SK-N-SH (cell line): ENCODE results near the gene RFPL4A.

Source experiments
- CTCF ChIP-seq: fragments of 200-600 bp; sonication (generic); IDR thresholded peaks from 2 replicates; pipeline ENCODE4 v1.6.1; 2017; ENCODE audit warnings: antibody characterized with exemption, mild to moderate bottlenecking, moderate library complexity
- EP300 ChIP-seq, 2 experiments: IDR thresholded peaks; 2 replicates each; pipeline versions ENCODE4 v1.4.0 to v1.6.1; 2012; ENCODE audit warnings: borderline replicate concordance in 1 of 2, low read depth in 1 of 2, low read length in 1 of 2
- FOXM1 ChIP-seq: IDR thresholded peaks from 2 replicates; pipeline ENCODE4 v1.4.0; 2012; ENCODE audit warnings: low read depth, mild to moderate bottlenecking
- PBX3 ChIP-seq: IDR thresholded peaks from 2 replicates; pipeline ENCODE4; 2012
- SIN3A ChIP-seq: IDR thresholded peaks from 2 replicates; pipeline ENCODE4 v1.6.1; 2012; ENCODE audit warnings: low read depth, mild to moderate bottlenecking, low read length, moderate library complexity, borderline replicate concordance
- TAF1 ChIP-seq: IDR thresholded peaks from 2 replicates; pipeline ENCODE4 v1.6.1; 2012; ENCODE audit warnings: low read depth, mild to moderate bottlenecking, low read length, moderate library complexity, borderline replicate concordance
- YY1 ChIP-seq: IDR thresholded peaks from 2 replicates; pipeline ENCODE4 v1.4.0; 2012; ENCODE audit warnings: low read depth, mild to moderate bottlenecking
- TF ChIP-seq, protein P1 (sequence below): IDR thresholded peaks from 2 replicates; pipeline ENCODE4 v1.4.0; 2012; ENCODE audit warnings: low read depth
- TF ChIP-seq, protein P2 (sequence below): IDR thresholded peaks from 2 replicates; pipeline ENCODE4 v1.6.1; 2012; ENCODE audit warnings: mild to moderate bottlenecking, low read depth, low read length, moderate library complexity

DNA sequence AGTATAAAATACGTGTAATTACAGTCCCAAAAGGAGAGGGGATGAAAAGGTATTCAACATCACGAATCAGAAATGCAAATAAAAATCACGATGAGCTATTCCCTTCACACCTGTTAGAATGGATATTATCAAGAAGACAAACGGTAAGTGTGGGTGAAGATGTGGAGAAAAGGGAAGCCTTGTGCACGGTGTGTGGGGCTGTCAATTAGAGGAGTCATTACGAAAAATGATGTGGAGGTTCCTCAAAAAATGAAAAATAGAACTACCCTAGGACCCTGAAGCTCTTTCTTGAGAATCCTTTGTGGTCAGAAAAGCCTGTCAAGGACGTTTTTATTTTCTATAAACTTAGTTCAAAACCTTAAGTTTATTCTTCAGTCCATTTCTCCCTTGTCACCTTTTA is 53.6 kb downstream of the RFPL4A start:
- no peak for TF ChIP-seq SIN3A
- no peak for TF ChIP-seq YY1
- no peak for TF ChIP-seq CTCF
- no peak for TF ChIP-seq EP300 (IDR thresholded peaks at IDR 0.05; ENCODE audit: borderline replicate concordance in 1 of 2, low read depth in 1 of 2, low read length in 1 of 2)
- TF ChIP-seq FOXM1 = no peak
- TF ChIP-seq, protein P1, sequence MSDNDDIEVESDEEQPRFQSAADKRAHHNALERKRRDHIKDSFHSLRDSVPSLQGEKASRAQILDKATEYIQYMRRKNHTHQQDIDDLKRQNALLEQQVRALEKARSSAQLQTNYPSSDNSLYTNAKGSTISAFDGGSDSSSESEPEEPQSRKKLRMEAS = no peak
- no peak for TF ChIP-seq TAF1
- TF ChIP-seq PBX3 = no peak
- TF ChIP-seq, protein P2, sequence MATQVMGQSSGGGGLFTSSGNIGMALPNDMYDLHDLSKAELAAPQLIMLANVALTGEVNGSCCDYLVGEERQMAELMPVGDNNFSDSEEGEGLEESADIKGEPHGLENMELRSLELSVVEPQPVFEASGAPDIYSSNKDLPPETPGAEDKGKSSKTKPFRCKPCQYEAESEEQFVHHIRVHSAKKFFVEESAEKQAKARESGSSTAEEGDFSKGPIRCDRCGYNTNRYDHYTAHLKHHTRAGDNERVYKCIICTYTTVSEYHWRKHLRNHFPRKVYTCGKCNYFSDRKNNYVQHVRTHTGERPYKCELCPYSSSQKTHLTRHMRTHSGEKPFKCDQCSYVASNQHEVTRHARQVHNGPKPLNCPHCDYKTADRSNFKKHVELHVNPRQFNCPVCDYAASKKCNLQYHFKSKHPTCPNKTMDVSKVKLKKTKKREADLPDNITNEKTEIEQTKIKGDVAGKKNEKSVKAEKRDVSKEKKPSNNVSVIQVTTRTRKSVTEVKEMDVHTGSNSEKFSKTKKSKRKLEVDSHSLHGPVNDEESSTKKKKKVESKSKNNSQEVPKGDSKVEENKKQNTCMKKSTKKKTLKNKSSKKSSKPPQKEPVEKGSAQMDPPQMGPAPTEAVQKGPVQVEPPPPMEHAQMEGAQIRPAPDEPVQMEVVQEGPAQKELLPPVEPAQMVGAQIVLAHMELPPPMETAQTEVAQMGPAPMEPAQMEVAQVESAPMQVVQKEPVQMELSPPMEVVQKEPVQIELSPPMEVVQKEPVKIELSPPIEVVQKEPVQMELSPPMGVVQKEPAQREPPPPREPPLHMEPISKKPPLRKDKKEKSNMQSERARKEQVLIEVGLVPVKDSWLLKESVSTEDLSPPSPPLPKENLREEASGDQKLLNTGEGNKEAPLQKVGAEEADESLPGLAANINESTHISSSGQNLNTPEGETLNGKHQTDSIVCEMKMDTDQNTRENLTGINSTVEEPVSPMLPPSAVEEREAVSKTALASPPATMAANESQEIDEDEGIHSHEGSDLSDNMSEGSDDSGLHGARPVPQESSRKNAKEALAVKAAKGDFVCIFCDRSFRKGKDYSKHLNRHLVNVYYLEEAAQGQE = no peak
